Mucosa of stomach (tissue), 1 donor: ENCODE measurements around the gene ERC2.

Experiments used
- H3K27me3 ChIP-seq: one replicate; pipeline ENCODE4 v1.7.0; 2013; ENCODE audit warnings: mild to moderate bottlenecking, low read length; ENCODE audit not compliant: control insufficient read depth, insufficient read depth
- H3K36me3 ChIP-seq: one replicate; pipeline ENCODE4 v1.7.0; 2013; ENCODE audit warnings: low read length; ENCODE audit not compliant: control insufficient read depth, insufficient read depth
- H3K4me1 ChIP-seq: one replicate; pipeline ENCODE4 v1.7.0; 2013; ENCODE audit warnings: mild to moderate bottlenecking, low read length; ENCODE audit not compliant: control insufficient read depth, insufficient read depth
- H3K4me3 ChIP-seq: one replicate; pipeline ENCODE4 v1.7.0; 2013; ENCODE audit warnings: low read length
- H3K9ac ChIP-seq: one replicate; pipeline ENCODE4 v1.7.0; 2013; ENCODE audit warnings: mild to moderate bottlenecking, low read length, moderate library complexity
- H3K9me3 ChIP-seq: one replicate; pipeline ENCODE4 v1.7.0; 2013; ENCODE audit warnings: mild to moderate bottlenecking, low read length, moderate library complexity; ENCODE audit not compliant: control insufficient read depth
- donor health status: Pancreatic carcinoma.

ERC2 gene

DNA sequence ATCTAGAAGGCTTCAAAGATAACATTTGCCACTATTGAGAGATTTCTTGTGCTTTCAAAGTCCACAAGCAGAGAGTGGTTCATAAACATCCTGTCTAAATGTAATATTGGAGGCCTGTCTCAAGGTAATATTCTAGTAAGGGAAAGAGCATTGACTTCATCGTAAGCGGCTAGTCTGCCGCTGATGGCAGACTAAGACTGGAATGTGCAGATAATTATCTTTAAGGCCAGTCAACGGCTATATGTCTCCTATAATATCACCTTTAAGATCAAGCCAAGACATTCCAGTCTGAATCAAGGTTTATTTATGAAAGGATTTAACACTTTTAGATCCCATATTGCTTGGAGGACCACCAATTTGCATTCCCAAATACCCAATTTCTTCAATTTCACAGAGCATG lies 557.0 kb downstream of the ERC2 start:
- Histone ChIP-seq H3K9ac (no peak overlapping the region), H3K27me3 (no peaks in the 10 kb centered on the region), H3K4me3 (no peak overlapping the region), H3K4me1 (peaks cover 18% of the 10 kb centered on the region), H3K36me3 (no peaks in the 10 kb centered on the region), H3K9me3 (no peaks in the 10 kb centered on the region)

GRCh38 chr3:55910543-55910942 lies 557.7 kb downstream of the ERC2 start:
- Histone ChIP-seq H3K9ac (no peak overlapping the region), H3K4me3 (no peak overlapping the region), H3K27me3 (no peaks in the 10 kb centered on the region), H3K4me1 (peaks cover 18% of the 10 kb centered on the region), H3K9me3 (no peaks in the 10 kb centered on the region), H3K36me3 (no peaks in the 10 kb centered on the region)

- Histone ChIP-seq H3K9ac (no peak overlapping the region), H3K4me1 (peaks cover 18% of the 10 kb centered on the region), H3K9me3 (no peaks in the 10 kb centered on the region)
These were observed 558.9 kb downstream of the ERC2 start for GRCh38 chr3:55909373-55909772.

GRCh38 chr3:55907616-55908015 lies 560.7 kb downstream of the ERC2 start:
- no peaks in the 10 kb centered on the region for H3K9me3 ChIP-seq
- no peaks in the 10 kb centered on the region for H3K27me3 ChIP-seq
- peaks cover 18% of the 10 kb centered on the region for H3K4me1 ChIP-seq
- no peaks in the 10 kb centered on the region for H3K36me3 ChIP-seq
- no peak overlapping the region for H3K4me3 ChIP-seq
- H3K9ac ChIP-seq, result no peak overlapping the region

More at GRCh38 chr3:55909373-55909772, 558.9 kb downstream of the ERC2 start:
- H3K27me3 ChIP-seq, result no peaks in the 10 kb centered on the region
- H3K4me3 ChIP-seq, result no peak overlapping the region
- no peaks in the 10 kb centered on the region for H3K36me3 ChIP-seq

- Histone ChIP-seq H3K4me1 (peaks cover 18% of the 10 kb centered on the region), H3K27me3 (no peaks in the 10 kb centered on the region), H3K9me3 (no peaks in the 10 kb centered on the region), H3K9ac (no peak overlapping the region), H3K36me3 (no peaks in the 10 kb centered on the region), H3K4me3 (no peak overlapping the region)
These were observed 561.4 kb downstream of the ERC2 start for GRCh38 chr3:55906896-55907295.

DNA sequence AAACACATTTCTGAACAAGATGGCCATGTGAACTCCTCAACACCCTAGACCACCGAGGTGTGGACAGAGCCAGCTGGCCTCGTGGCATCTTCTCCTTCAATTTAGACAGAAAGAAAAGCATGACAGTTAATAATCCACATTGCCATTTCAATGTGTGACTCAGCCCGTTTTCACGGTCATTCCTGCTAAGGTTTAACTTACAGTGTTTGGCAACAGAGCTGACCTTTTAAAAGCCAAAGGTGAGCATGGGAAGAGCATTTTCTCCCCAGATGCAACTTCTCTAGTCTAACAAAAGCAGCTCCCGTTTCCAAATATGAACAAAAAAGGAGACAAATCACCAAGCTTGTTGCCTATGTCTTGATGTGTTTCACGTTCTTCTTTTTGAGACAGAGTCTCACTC lies 563.6 kb downstream of the ERC2 start:
- Histone ChIP-seq H3K4me3 (no peak overlapping the region), H3K4me1 (peaks cover 18% of the 10 kb centered on the region), H3K36me3 (no peaks in the 10 kb centered on the region), H3K9me3 (no peaks in the 10 kb centered on the region), H3K27me3 (no peaks in the 10 kb centered on the region), H3K9ac (no peak overlapping the region)

- Histone ChIP-seq H3K9ac (no peak overlapping the region), H3K9me3 (no peaks in the 10 kb centered on the region), H3K4me1 (peaks cover 18% of the 10 kb centered on the region), H3K27me3 (no peaks in the 10 kb centered on the region), H3K36me3 (no peaks in the 10 kb centered on the region), H3K4me3 (no peak overlapping the region)
These were observed 564.6 kb downstream of the ERC2 start for GRCh38 chr3:55903680-55904079.

GRCh38 chr3:55902221-55902900 lies 565.9 kb downstream of the ERC2 start:
- Histone ChIP-seq H3K36me3 (no peaks in the 10 kb centered on the region), H3K9me3 (no peaks in the 10 kb centered on the region), H3K4me3 (no peak overlapping the region), H3K4me1 (peaks cover 7% of the 10 kb centered on the region), H3K9ac (no peak overlapping the region), H3K27me3 (no peaks in the 10 kb centered on the region)

- H3K4me3 ChIP-seq, result no peak overlapping the region
- H3K4me1 ChIP-seq, result no peaks in the 10 kb centered on the region
- no peaks in the 10 kb centered on the region for H3K27me3 ChIP-seq
- no peak overlapping the region for H3K9ac ChIP-seq
- H3K9me3 ChIP-seq, result no peaks in the 10 kb centered on the region
- H3K36me3 ChIP-seq, result no peaks in the 10 kb centered on the region
These were observed 568.4 kb downstream of the ERC2 start for GRCh38 chr3:55899887-55900286.

- H3K36me3 ChIP-seq, result no peaks in the 10 kb centered on the region
These were observed 570.6 kb downstream of the ERC2 start for GRCh38 chr3:55897573-55898224.

DNA sequence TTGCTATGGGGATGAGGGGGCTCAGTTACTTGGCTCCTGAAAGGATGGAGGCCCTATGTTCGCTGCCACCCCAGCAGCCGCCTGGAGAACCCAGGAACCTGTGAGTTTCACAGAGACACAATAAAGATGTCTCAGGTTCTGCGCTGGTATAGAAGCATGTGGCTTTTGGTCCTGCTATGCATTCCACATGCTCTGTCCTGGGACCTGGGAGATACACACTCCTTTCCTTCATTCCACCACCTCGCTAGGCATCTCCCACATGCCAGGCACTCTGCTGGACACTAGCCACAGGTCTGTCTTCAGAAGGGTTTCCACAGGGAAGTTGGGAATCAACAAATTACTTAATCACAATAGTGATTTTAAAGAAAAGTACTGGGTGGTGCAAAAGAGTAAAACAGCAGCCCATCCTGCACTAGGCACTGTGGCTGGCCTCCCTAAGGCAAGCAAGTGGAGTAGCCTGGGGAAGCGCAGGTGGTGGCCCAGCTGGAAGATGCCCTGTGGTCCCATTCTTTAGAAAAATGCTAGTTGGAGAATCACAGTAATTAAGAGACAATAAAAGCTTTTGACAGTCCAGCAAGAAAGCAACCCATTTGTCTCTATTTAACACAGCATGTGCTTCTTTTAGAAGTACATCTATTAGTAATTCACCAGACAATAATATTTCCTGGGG lies 572.2 kb downstream of the ERC2 start:
- Histone ChIP-seq H3K9me3 (no peaks in the 10 kb centered on the region), H3K27me3 (no peaks in the 10 kb centered on the region)

More at GRCh38 chr3:55897573-55898224, 570.6 kb downstream of the ERC2 start:
- H3K27me3 ChIP-seq, result no peaks in the 10 kb centered on the region
- no peaks in the 10 kb centered on the region for H3K4me1 ChIP-seq
- H3K4me3 ChIP-seq, result no peak overlapping the region
- H3K9me3 ChIP-seq, result no peaks in the 10 kb centered on the region
- no peak overlapping the region for H3K9ac ChIP-seq

GRCh38 chr3:55894605-55895004 lies 573.7 kb downstream of the ERC2 start:
- Histone ChIP-seq H3K36me3 (no peaks in the 10 kb centered on the region), H3K27me3 (no peaks in the 10 kb centered on the region), H3K9me3 (no peaks in the 10 kb centered on the region), H3K9ac (no peak overlapping the region), H3K4me3 (no peak overlapping the region), H3K4me1 (no peaks in the 10 kb centered on the region)

More for the DNA sequence above, 572.2 kb downstream of the ERC2 start:
- no peak overlapping the region for H3K4me3 ChIP-seq
- no peaks in the 10 kb centered on the region for H3K4me1 ChIP-seq
- no peaks in the 10 kb centered on the region for H3K36me3 ChIP-seq
- H3K9ac ChIP-seq, result no peak overlapping the region
